Tibial nerve (tissue), 4 donors: ENCODE measurements around the gene STAT3. TPM values are rescaled to one million over a fixed set of nuclear protein-coding genes. Genes with fewer than 3 reads are reported as not detected.

Experiments
- DNase-seq, 2 donors: peaks; one replicate each; pipeline ENCODE4 v3.0.0-alpha.2; 2019; ENCODE audit warnings: low spot score in 2 of 2
- H3K27ac ChIP-seq, 4 donors: fragments of 200-600 bp; sonication (generic) in 3 of 4; one replicate each; pipeline ENCODE4 v1.5.1; 2017 to 2019; ENCODE audit warnings: mild to moderate bottlenecking in 1 of 4
- H3K27me3 ChIP-seq, 2 donors: fragments of 200-600 bp; sonication (generic) in 1 of 2; one replicate each; pipeline versions ENCODE4 v1.5.1 to v1.6.0; 2017 to 2019
- H3K36me3 ChIP-seq, 3 donors: fragments of 200-600 bp; sonication (generic); one replicate each; pipeline ENCODE4 v1.5.1; 2018 to 2019
- H3K4me1 ChIP-seq, 4 donors: fragments of 200-600 bp; sonication (generic) in 3 of 4; one replicate each; pipeline ENCODE4 v1.5.1; 2017 to 2019
- H3K4me3 ChIP-seq, 4 donors: fragments of 200-600 bp; sonication (generic) in 3 of 4; one replicate each; pipeline ENCODE4 v1.5.1; 2017 to 2019; ENCODE audit warnings: mild to moderate bottlenecking in 1 of 4, moderate library complexity in 1 of 4
- H3K9me3 ChIP-seq, 4 donors: fragments of 200-600 bp; sonication (generic) in 3 of 4; one replicate each; pipeline ENCODE4 v1.5.1; 2017 to 2019
- EP300 ChIP-seq, 2 donors: sonication (generic); formaldehyde crosslinking; IDR thresholded peaks; one replicate each; pipeline ENCODE4 v1.6.1; 2017; ENCODE audit warnings: antibody characterized with exemption in 2 of 2, mild to moderate bottlenecking in 1 of 2
- POLR2A ChIP-seq, 2 donors: fragments of 450-650 bp; IDR thresholded peaks; one replicate each; pipeline ENCODE4 v1.6.1; 2017; ENCODE audit warnings: antibody characterized with exemption in 2 of 2, mild to moderate bottlenecking in 2 of 2, moderate library complexity in 2 of 2
- WGBS, 2 donors: methylation state at CpG; one replicate each; pipeline ENCODE4 v1.1.5; 2018; 5-methylcytosine and 5-hydroxymethylcytosine counted together
- total RNA-seq, 4 donors: library from RNA; depleted of rRNA; stranded (reverse); fragments of >200 nt; gene quantifications; one replicate each; pipeline ENCODE4 v1.1.0, GENCODE V29; 2016
- TF ChIP-seq, protein P1 (sequence below), 5 experiments: fragments of 200-600 bp in 3 of 5; fragments of 450-650 bp in 2 of 5; sonication (generic) in 3 of 5; IDR thresholded peaks; one replicate each; pipeline ENCODE4 v1.5.1; 2016 to 2019; ENCODE audit warnings: antibody characterized with exemption in 5 of 5, mild to moderate bottlenecking in 3 of 5, moderate library complexity in 2 of 5

STAT3 gene
- total RNA-seq, 4 donors from 2014 or later, result 133 to 322 (median 188) TPM

DNA sequence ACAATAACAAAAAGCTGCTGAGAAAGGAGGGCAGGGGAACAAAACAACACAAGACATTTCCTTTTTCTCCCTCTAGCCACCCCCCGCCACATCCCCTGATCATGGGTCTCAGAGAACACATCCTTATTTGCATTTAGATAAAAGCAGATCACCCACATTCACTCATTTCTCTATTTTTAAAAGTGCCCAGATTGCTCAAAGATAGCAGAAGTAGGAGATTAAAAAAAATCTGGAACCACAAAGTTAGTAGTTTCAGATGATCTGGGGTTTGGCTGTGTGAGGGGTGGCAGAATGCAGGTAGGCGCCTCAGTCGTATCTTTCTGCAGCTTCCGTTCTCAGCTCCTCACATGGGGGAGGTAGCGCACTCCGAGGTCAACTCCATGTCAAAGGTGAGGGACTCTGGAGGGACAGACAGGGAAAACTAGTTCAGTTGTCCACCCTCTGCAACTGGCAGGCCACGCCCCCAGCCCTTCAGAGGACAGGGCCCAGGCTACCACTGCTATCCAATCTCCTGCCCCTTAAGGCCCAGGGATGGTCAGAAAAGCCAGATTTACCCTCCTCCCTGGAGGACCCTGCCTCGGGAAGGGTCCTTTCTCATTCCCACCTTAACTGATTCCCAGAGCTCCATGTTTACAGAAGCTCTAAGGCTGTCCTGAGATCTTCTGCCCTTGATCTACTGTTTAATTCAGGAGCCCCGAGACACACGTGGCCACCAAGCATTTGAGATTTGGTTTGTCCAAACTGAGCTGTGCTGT, 72.7 kb downstream of the STAT3 start:
- peaks cover 0 to 46% (median 26%) of the 10 kb centered on the region in 4 donors for H3K4me1 ChIP-seq
- H3K36me3 ChIP-seq, result peaks cover 0 to 79% (median 13%) of the 10 kb centered on the region in 3 donors
- no peak for DNase-seq
- TF ChIP-seq, protein P1, sequence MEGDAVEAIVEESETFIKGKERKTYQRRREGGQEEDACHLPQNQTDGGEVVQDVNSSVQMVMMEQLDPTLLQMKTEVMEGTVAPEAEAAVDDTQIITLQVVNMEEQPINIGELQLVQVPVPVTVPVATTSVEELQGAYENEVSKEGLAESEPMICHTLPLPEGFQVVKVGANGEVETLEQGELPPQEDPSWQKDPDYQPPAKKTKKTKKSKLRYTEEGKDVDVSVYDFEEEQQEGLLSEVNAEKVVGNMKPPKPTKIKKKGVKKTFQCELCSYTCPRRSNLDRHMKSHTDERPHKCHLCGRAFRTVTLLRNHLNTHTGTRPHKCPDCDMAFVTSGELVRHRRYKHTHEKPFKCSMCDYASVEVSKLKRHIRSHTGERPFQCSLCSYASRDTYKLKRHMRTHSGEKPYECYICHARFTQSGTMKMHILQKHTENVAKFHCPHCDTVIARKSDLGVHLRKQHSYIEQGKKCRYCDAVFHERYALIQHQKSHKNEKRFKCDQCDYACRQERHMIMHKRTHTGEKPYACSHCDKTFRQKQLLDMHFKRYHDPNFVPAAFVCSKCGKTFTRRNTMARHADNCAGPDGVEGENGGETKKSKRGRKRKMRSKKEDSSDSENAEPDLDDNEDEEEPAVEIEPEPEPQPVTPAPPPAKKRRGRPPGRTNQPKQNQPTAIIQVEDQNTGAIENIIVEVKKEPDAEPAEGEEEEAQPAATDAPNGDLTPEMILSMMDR (IDR thresholded peaks at IDR 0.05), result no peak
- no peak for TF ChIP-seq POLR2A (IDR thresholded peaks at IDR 0.05)
- TF ChIP-seq EP300 (IDR thresholded peaks at IDR 0.05), result no peak
- H3K27ac ChIP-seq, result peak overlapping the region in 2 of 4 donors; percentile 26 to 66
- H3K9me3 ChIP-seq, result no peaks in the 10 kb centered on the region
- 82% methylated on average over 10 of the region's 10 CpGs for WGBS, 2 donors
- no peak overlapping the region for H3K4me3 ChIP-seq
- H3K27me3 ChIP-seq, result no peaks in the 10 kb centered on the region

DNA sequence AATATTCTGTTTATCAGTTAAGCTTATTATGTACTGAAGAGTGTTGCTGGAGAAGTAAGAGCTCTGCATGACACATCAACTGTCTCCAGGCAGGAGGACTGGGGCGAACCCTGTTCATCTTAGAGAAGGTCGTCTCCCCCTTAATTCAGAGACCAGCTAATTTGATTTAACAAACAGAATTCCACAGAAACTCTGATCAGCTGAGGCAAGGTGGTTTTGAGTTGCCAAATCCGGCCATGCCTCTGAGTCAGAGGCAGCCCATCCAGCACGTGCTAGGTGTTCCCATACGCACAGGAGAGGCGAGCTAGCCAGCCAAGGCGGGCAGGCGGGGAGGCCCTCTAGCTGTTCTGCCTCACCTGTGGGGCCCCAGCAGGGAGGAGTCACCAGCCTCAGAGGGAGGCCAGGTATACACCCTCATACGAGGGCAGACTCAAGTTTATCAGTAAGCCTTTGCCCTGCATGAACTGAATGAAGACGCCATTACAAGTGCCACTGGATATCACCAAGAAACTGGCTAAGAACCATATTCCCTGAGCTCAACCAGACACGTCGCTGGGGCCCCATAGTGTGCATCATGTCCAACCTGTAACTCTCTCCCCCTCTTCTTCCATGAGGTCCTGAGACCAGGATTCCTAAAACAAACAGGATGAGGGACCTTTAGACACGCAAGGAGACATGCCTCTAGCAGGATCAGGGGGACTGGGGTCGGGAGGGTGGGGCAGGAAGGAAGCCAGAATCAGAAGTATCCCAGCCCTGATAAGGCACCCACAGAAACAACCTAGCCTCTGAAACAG, 74.3 kb downstream of the STAT3 start:
- TF ChIP-seq EP300 (IDR thresholded peaks at IDR 0.05) (no peak), POLR2A (IDR thresholded peaks at IDR 0.05) (no peak)
- TF ChIP-seq, protein P1 (IDR thresholded peaks at IDR 0.05), result no peak
- no peak for DNase-seq
- H3K9me3 ChIP-seq, result no peaks in the 10 kb centered on the region
- H3K4me3 ChIP-seq, result no peak overlapping the region
- 81 to 84% methylated on average over 11 to 14 of the region's 14 CpGs for WGBS, 2 donors
- peak overlapping the region in 3 of 4 donors; percentile 45 to 90 (median 66) for H3K27ac ChIP-seq
- H3K36me3 ChIP-seq, result peaks cover 0 to 81% (median 20%) of the 10 kb centered on the region in 3 donors
- H3K27me3 ChIP-seq, result no peaks in the 10 kb centered on the region
- H3K4me1 ChIP-seq, result peaks cover 0 to 51% (median 25%) of the 10 kb centered on the region in 4 donors

DNA sequence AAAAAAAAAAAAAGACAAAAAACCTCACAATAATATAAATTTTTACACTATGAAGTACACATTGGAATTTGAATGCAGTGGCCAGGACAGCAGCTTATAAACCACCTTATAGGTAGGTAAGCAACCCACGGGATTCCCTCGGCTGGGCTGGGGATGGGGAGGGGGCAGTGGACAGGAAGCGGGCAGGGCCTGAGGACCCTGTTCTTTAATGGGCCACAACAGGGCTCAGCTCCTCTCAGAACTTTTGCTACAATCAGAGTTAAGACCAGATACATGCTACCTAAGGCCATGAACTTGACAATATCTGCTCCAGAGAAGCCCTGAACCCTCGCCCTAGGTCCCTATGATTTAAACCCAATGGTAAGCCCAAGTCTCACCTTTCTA, 74.9 kb downstream of the STAT3 start:
- Histone ChIP-seq H3K27ac (peak overlapping the region in 2 of 4 donors; percentile 45 to 90), H3K27me3 (no peaks in the 10 kb centered on the region), H3K9me3 (no peaks in the 10 kb centered on the region), H3K36me3 (peaks cover 0 to 80% (median 24%) of the 10 kb centered on the region in 3 donors), H3K4me1 (peaks cover 0 to 56% (median 25%) of the 10 kb centered on the region in 4 donors), H3K4me3 (no peak overlapping the region)
- DNase-seq, result no peak
- no peak for TF ChIP-seq EP300 (IDR thresholded peaks at IDR 0.05)
- WGBS, 2 donors, result 85 to 89% methylated on average over 4 of the region's 4 CpGs

DNA sequence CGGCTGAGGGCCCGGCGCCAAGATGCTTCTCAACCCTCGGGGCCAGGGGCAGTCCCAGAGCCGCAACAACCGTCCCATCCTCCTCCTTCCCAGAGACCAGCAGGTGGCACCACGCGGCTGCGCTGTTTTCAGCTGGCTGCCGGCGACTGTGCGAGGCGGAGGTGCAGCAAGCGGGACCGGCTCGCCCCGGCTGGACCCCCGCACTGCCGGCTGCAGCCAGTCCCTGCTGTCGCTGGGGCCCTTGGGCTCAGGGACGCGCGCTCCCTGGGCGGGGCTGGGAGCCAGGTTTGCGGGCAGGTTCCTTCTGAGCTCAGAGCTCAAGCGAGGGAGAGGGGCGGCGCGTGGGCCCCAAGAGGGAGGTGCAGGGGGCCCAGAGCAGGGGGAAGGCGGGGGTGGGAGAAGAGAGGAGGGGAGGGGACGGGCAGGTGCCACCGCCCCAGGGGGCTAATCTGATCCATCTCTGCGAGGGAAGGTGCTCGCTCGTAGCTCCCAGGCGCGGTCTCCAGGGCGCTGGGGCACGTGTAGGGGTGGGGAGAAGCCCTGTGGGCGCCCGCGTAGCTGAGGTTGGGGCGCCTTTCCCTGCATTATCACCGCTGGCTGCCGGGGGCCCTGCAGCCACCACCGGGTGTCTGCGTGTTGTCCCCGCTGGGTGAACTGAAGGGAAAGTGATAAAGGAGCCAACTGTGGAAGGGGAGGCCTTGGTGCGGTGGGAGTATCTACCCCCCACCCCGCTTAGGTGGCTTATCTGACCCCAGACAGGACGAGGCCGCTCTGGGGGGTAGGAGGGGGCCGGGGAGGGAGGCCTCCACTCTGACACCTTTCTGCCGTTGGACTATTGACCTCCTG, 75.7 kb downstream of the STAT3 start:
- Histone ChIP-seq H3K27me3 (no peaks in the 10 kb centered on the region), H3K27ac (peak overlapping the region; percentile 78 to 90 (median 86)), H3K36me3 (peaks cover 0 to 80% (median 24%) of the 10 kb centered on the region in 3 donors), H3K4me1 (peaks cover 0 to 60% (median 25%) of the 10 kb centered on the region in 4 donors), H3K4me3 (peak overlapping the region in 3 of 4 donors; percentile 0 to 30 (median 13)), H3K9me3 (no peaks in the 10 kb centered on the region)
- DNase-seq, result peak; percentile 74 to 78
- TF ChIP-seq, protein P1 (IDR thresholded peaks at IDR 0.05), result peak; percentile 68 to 91 (median 73)
- TF ChIP-seq POLR2A (IDR thresholded peaks at IDR 0.05) (no peak), EP300 (IDR thresholded peaks at IDR 0.05) (peak in 1 of 2 donors; percentile 72)
- WGBS, 2 donors, result 29% methylated on average over 35 to 50 of the region's 54 CpGs

DNA sequence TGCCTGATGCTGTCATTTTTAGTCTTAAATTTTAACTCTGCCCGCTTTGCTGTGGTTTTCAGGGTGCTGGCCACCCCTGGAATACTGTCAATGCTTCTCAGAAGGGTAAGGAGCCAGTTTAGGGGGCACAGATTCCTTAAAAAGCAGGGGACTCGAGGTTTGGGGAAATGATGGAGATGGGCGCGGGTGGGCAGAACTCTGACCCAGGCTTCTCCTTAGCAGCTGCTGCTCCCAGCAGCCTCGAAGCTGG, 76.3 kb downstream of the STAT3 start:
- Histone ChIP-seq H3K27me3 (no peaks in the 10 kb centered on the region), H3K4me1 (peaks cover 0 to 60% (median 25%) of the 10 kb centered on the region in 4 donors), H3K9me3 (no peaks in the 10 kb centered on the region), H3K36me3 (peaks cover 0 to 80% (median 24%) of the 10 kb centered on the region in 3 donors), H3K27ac (peak overlapping the region; percentile 78 to 90 (median 86)), H3K4me3 (peak overlapping the region in 2 of 4 donors; percentile 13 to 30)
- DNase-seq, result no peak
- TF ChIP-seq POLR2A (IDR thresholded peaks at IDR 0.05) (no peak), EP300 (IDR thresholded peaks at IDR 0.05) (no peak)
- TF ChIP-seq, protein P1 (IDR thresholded peaks at IDR 0.05), result no peak
- 16 to 17% methylated on average over 5 of the region's 5 CpGs for WGBS, 2 donors
